Lower leg skin (tissue), 4 donors: Measurements from ENCODE around the gene SLC49A3. TPM values are rescaled to one million over a fixed set of nuclear protein-coding genes. Genes with fewer than 3 reads are reported as not detected.
"Not testable (repeated sequence)": the region's sequence is repeated elsewhere in the genome, so short reads cannot be mapped to it uniquely, and the experiment has no call there.

Source experiments
- DNase-seq, 2 donors: peaks; one replicate each; pipeline ENCODE4 v3.0.0-alpha.2; 2019; ENCODE audit warnings: low spot score in 2 of 2
- H3K4me3 ChIP-seq: fragments of 200-600 bp; sonication (generic); 2 replicates; pipeline ENCODE4 v1.5.1; 2017; ENCODE audit warnings: mild to moderate bottlenecking, low read depth; ENCODE audit not compliant: poor library complexity, severe bottlenecking
- POLR2A ChIP-seq, 2 donors: fragments of 450-650 bp; IDR thresholded peaks; one replicate each; pipeline ENCODE4 v1.6.1; 2016 to 2017; ENCODE audit warnings: antibody characterized with exemption in 2 of 2, mild to moderate bottlenecking in 1 of 2, moderate library complexity in 1 of 2
- WGBS, 2 donors: methylation state at CpG; one replicate each; pipeline ENCODE4 v1.1.5; 2018; 5-methylcytosine and 5-hydroxymethylcytosine counted together
- intact Hi-C: fragments of 100-400 bp; cut with DNase I; formaldehyde crosslinking; loops from one replicate; pipeline ENCODE4 v1.15.0; 2023; ENCODE audit warnings: low total_unique reads
- total RNA-seq, 4 donors: library from RNA; depleted of rRNA; stranded (reverse); fragments of >200 nt; gene quantifications; one replicate each; pipeline ENCODE4 v1.1.0, GENCODE V29; 2016
- TF ChIP-seq, protein P1 (sequence below), 3 donors: fragments of 450-650 bp; IDR thresholded peaks; one replicate each; pipeline ENCODE4 v1.5.1; 2016; ENCODE audit warnings: antibody characterized with exemption in 3 of 3, mild to moderate bottlenecking in 3 of 3, moderate library complexity in 2 of 3

Gene SLC49A3
- total RNA-seq, 4 donors from 2014 or later, result 16.8 to 33.8 (median 22.7) TPM

DNA sequence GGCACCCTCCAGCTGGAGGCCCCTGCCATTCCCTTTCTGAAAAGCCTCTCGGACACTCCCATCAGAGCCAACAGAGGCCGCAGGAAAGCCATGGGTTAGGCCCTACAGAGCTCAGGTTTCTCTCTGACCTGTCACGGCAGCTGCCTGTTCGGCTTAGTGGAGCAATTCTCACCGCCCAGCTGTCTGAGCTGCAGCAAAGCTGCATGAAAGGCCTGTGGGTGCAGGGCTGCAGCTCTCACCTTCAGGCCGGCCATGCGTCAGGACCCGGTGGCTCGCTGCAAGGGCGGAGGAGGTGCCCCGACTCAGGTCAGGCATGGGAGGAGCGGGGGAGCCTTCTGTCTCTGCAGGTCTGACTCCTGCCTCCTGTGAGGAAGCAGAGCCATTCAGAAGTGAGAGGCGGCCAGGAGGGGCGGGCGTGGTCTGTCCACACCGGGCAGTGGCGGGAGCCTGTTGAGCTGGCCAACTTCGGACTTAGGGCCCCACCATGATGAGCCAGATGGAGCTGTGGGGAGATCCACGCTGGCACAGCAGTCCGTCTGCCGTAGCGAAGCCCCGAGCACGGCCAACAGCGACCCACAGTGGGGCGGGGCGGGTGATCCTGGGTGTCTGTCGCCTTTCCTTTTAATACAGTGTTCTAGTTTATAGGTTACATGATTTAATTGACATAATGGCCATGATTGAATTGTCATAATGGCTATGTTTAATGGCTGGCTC, 40.2 kb downstream of the SLC49A3 start:
- intact Hi-C loops, result no loop called here
- no peak overlapping the region for H3K4me3 ChIP-seq
- 80 to 81% methylated on average over 26 to 28 of the region's 28 CpGs for WGBS, 2 donors
- TF ChIP-seq POLR2A (IDR thresholded peaks at IDR 0.05), result no peak
- TF ChIP-seq, protein P1, sequence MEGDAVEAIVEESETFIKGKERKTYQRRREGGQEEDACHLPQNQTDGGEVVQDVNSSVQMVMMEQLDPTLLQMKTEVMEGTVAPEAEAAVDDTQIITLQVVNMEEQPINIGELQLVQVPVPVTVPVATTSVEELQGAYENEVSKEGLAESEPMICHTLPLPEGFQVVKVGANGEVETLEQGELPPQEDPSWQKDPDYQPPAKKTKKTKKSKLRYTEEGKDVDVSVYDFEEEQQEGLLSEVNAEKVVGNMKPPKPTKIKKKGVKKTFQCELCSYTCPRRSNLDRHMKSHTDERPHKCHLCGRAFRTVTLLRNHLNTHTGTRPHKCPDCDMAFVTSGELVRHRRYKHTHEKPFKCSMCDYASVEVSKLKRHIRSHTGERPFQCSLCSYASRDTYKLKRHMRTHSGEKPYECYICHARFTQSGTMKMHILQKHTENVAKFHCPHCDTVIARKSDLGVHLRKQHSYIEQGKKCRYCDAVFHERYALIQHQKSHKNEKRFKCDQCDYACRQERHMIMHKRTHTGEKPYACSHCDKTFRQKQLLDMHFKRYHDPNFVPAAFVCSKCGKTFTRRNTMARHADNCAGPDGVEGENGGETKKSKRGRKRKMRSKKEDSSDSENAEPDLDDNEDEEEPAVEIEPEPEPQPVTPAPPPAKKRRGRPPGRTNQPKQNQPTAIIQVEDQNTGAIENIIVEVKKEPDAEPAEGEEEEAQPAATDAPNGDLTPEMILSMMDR (IDR thresholded peaks at IDR 0.05), result no peak
- DNase-seq, result no peak

DNA sequence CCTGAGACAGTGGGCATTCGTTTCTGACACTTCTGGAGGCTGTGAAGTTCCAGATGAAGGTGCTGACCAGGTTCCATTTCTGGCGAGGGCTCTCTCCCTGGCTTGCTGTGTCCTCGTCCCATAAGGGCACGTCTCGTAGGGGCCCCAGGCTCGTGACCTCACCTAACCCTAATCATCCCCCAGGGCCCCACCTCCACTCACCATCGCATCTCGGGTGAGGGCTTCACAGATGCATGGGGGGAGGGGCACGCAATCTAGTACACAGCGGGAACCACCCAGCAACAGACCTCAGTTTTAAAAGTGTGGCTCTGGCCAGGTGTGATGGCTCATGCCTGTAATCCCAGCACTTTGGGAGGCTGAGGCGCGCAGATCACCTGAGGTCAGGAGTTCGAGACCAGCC, 41.5 kb downstream of the SLC49A3 start:
- TF ChIP-seq, protein P1 (IDR thresholded peaks at IDR 0.05), result no peak
- TF ChIP-seq POLR2A (IDR thresholded peaks at IDR 0.05), result no peak
- no peak for DNase-seq
- no peak overlapping the region for H3K4me3 ChIP-seq
- 70% methylated on average over 13 of the region's 13 CpGs for WGBS, 2 donors
- intact Hi-C loops, result no loop called here

DNA sequence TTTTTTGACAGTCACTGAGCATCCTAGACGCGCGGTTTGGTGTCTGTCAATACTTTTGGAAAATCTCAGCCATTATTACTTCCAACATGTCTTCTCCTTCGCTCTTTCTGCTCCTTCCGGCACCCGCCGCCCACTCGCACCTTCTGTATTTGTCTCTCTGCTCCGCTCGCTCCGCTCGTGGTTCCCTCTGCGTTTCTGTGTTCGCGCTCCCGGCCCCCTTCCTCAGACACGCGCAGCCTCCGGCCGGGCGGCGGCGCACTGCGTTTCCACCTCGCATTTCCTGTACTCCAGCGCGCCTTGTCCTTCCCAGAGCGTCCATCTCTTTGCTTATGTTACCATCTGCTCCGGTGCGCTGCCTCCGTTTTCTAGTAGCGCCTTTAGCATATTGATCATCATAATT, 42.5 kb downstream of the SLC49A3 start:
- no peak overlapping the region for H3K4me3 ChIP-seq
- intact Hi-C loops, result no loop called here
- TF ChIP-seq, protein P1 (IDR thresholded peaks at IDR 0.05), result no peak
- TF ChIP-seq POLR2A (IDR thresholded peaks at IDR 0.05), result no peak
- WGBS, 2 donors, result 58 to 75% methylated on average over 32 of the region's 32 CpGs
- DNase-seq, result no peak

DNA sequence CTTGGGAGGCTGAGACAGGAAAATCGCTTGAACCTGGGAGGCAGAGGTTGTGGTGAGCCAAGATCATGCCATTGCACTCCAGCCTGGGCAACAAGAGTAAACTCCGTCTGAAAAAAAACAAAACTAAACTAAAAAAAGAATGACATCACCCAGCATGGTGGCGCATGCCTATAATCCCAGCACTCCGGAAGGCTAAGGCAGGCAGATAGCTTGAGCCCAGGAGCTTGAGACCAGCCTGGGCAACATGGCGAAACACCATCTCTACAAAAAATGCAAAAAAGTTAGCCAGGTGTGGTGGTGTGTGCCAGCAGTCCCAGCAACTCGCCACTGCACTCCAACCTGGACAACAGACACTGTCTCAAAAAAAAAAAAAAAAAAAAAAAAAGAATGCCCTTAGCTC, 46.6 kb downstream of the SLC49A3 start:
- 89 to 92% methylated on average over 6 of the region's 6 CpGs for WGBS, 2 donors
- H3K4me3 ChIP-seq, intact Hi-C loops, DNase-seq: not testable (repeated sequence)

DNA sequence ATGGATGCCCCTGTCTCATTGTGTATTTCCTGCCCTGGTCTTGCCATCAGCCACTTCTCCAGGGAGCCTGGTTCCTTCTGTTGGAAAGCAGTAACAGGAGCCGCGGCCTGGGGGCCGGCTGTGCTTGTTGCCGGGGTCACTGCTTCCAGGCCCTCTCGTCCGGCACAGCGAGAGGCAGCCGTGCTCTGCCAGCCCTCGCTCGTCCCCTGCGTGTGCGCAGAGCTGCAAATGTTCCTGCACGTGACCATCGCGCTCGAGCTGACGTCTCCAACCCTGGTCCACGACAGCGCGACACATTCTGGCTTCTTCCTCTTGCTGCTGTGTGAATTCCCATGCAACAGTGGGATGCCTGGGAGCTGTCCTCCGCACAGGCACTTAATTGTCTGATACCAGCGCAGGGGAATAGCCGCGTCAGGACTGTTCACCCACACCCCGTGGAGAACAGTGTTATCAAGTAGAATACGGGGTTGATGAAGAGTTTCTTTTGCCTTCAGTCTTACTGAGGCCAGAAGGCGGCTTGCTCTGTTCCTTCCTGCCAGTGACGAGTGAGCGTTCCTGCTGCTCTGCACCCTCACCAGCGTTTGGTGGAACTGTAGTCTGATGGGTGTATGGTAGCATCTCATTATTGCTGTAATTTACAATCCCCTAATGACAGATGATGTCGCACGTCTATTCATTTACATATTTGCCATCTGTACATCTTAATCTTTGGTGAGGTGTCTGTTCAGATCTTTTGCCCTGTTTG, 51.2 kb downstream of the SLC49A3 start:
- no peak for TF ChIP-seq POLR2A (IDR thresholded peaks at IDR 0.05)
- TF ChIP-seq, protein P1 (IDR thresholded peaks at IDR 0.05), result no peak
- DNase-seq, result no peak
- H3K4me3 ChIP-seq, result no peak overlapping the region
- intact Hi-C loops, result no loop called here
- WGBS, 2 donors, result 63 to 70% methylated on average over 32 of the region's 32 CpGs

DNA sequence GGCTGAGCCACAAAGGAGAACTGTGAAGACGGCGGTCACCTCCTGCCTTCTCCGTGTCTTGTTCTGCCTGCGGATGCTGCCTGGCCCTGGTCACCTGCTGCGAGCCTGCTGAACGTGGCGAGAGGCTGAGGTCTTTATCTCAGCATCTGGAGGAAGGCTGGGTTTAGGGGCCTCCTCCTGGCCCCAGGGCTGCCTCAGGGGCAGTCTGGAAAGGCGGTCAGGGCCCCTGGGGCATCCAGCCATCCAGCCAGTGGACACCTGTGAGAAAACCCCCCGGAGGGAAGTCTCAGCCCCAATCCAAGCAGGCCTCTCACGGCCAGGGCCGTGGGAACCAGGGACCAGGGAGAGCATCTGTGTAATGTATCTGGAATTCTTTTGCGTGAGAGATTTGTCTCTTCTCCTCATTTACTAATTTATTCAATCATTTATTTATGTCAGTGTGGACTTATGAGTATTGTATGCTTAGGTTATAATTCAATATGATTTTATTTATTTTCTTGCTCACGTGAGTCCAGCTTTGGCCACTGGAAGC, 52.3 kb downstream of the SLC49A3 start:
- TF ChIP-seq, protein P1 (IDR thresholded peaks at IDR 0.05), result no peak
- TF ChIP-seq POLR2A (IDR thresholded peaks at IDR 0.05), result no peak
- intact Hi-C loops, result no loop called here
- no peak overlapping the region for H3K4me3 ChIP-seq
- 71 to 73% methylated on average over 12 to 13 of the region's 13 CpGs for WGBS, 2 donors
- no peak for DNase-seq
